Karpas-422 (cell line): ENCODE data around the gene SLC7A8. TPM values are rescaled to one million over a fixed set of nuclear protein-coding genes. Genes with fewer than 3 reads are reported as not detected.

Source experiments
- DNase-seq: peaks from one replicate; pipeline ENCODE4 v3.0.0-alpha.2; 2015
- H2AFZ ChIP-seq: fragments of 200-600 bp; sonication (generic); 2 replicates; pipeline ENCODE4 v1.6.1; 2014; ENCODE audit warnings: antibody characterized with exemption, low read length, mixed read lengths
- H3K27ac ChIP-seq: fragments of 200-600 bp; sonication (generic); 2 replicates; pipeline ENCODE4 v1.5.1; 2014; ENCODE audit warnings: mild to moderate bottlenecking, low read length, moderate library complexity
- H3K27me3 ChIP-seq: fragments of 200-600 bp; sonication (generic); 2 replicates; pipeline ENCODE4 v1.6.1; 2014; ENCODE audit warnings: low read length, mixed read lengths
- H3K36me3 ChIP-seq: fragments of 200-600 bp; sonication (generic); 2 replicates; pipeline ENCODE4 v1.6.1; 2014; ENCODE audit warnings: low read length, mixed read lengths; ENCODE audit not compliant: insufficient read depth
- H3K4me1 ChIP-seq: fragments of 200-600 bp; sonication (generic); 2 replicates; pipeline ENCODE4 v1.6.1; 2014; ENCODE audit warnings: mild to moderate bottlenecking, low read length, mixed read lengths
- H3K4me2 ChIP-seq: fragments of 200-600 bp; sonication (generic); 2 replicates; pipeline ENCODE4 v1.6.1; 2014; ENCODE audit warnings: low read length, low read depth, mild to moderate bottlenecking; ENCODE audit not compliant: poor library complexity, severe bottlenecking
- H3K4me3 ChIP-seq: fragments of 200-600 bp; sonication (generic); 2 replicates; pipeline ENCODE4 v1.5.1; 2014; ENCODE audit warnings: mild to moderate bottlenecking, antibody characterized with exemption, low read length, mixed read lengths
- H3K79me2 ChIP-seq: fragments of 200-600 bp; sonication (generic); 2 replicates; pipeline ENCODE4 v1.6.1; 2014; ENCODE audit warnings: mild to moderate bottlenecking, low read length, mixed read lengths
- H3K9ac ChIP-seq: fragments of 200-600 bp; sonication (generic); 2 replicates; pipeline ENCODE4 v1.6.0; 2014; ENCODE audit warnings: low read length
- H3K9me2 ChIP-seq: fragments of 200-600 bp; sonication (generic), shearing (Covaris generic); replicated peaks from 2 replicates; pipeline ENCODE4 v1.6.0; 2014; ENCODE audit warnings: mild to moderate bottlenecking, low read length, moderate library complexity; ENCODE audit not compliant: insufficient read depth
- H3K9me3 ChIP-seq: fragments of 300-700, 200-600 bp; sonication (generic); 2 replicates; pipeline ENCODE4 v1.6.1; 2014; ENCODE audit warnings: low read length, mixed read lengths
- H4K20me1 ChIP-seq: fragments of 200-600 bp; sonication (generic); 2 replicates; pipeline ENCODE4 v1.6.1; 2014; ENCODE audit warnings: mild to moderate bottlenecking, antibody characterized with exemption, low read length, low read depth; ENCODE audit not compliant: insufficient read depth
- small RNA-seq: library from RNA; depleted of rRNA; stranded (forward); fragments of <200 nt; gene quantifications from one replicate; pipeline ENCODE3, GENCODE V24; 2014
- total RNA-seq: library from RNA; depleted of rRNA; stranded (reverse); fragments of >200 nt; shearing (Covaris generic); gene quantifications from 2 replicates; pipeline ENCODE4 v1.2.3, GENCODE V29; 2014; ENCODE audit warnings: low replicate concordance; rRNA removed

Gene SLC7A8
- total RNA-seq, 1 experiment from 2014 or later: not detected

DNA sequence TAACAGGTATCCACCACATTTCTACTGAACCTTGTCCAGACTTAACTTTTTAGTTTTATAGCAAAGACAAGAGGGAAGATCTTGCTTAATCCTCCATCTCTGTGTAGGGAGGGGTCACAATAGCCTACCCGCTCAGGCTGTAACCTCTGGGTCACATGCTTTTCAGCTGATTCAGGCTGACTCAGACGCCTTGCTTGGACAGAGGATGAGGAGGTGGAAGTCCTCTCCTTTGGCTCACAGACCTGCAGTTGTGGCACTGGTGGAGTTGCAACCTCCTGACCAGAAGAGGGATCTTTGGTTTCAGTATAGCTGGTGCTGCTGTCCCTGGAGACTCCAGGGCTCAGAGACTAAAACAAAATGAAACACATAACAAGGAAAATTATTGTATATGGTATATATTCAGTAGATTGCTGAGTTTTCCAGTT lies 104.8 kb downstream of the SLC7A8 start:
- no peak overlapping the region for H3K4me2 ChIP-seq
- H3K79me2 ChIP-seq: peaks cover 11% of the 10 kb centered on the region
- no peak overlapping the region for H3K9ac ChIP-seq
- no peak overlapping the region for H2AFZ ChIP-seq
- no peaks in the 10 kb centered on the region for H4K20me1 ChIP-seq
- peaks cover 68% of the 10 kb centered on the region for H3K36me3 ChIP-seq
- H3K27ac ChIP-seq: no peak overlapping the region
- no peaks in the 10 kb centered on the region for H3K4me1 ChIP-seq
- DNase-seq: no peak
- H3K9me3 ChIP-seq: no peaks in the 10 kb centered on the region
- no peaks in the 10 kb centered on the region for H3K9me2 ChIP-seq
- no peaks in the 10 kb centered on the region for H3K27me3 ChIP-seq
- no peak overlapping the region for H3K4me3 ChIP-seq

GRCh38 chr14:23077962-23078361 lies 105.5 kb downstream of the SLC7A8 start:
- no peaks in the 10 kb centered on the region for H3K27me3 ChIP-seq
- H4K20me1 ChIP-seq: no peaks in the 10 kb centered on the region
- no peak overlapping the region for H2AFZ ChIP-seq
- peaks cover 68% of the 10 kb centered on the region for H3K36me3 ChIP-seq
- peaks cover 11% of the 10 kb centered on the region for H3K79me2 ChIP-seq
- H3K9me2 ChIP-seq: no peaks in the 10 kb centered on the region
- no peak overlapping the region for H3K27ac ChIP-seq
- no peak for DNase-seq
- no peak overlapping the region for H3K9ac ChIP-seq
- H3K9me3 ChIP-seq: no peaks in the 10 kb centered on the region
- no peak overlapping the region for H3K4me2 ChIP-seq
- no peaks in the 10 kb centered on the region for H3K4me1 ChIP-seq
- H3K4me3 ChIP-seq: no peak overlapping the region

DNA sequence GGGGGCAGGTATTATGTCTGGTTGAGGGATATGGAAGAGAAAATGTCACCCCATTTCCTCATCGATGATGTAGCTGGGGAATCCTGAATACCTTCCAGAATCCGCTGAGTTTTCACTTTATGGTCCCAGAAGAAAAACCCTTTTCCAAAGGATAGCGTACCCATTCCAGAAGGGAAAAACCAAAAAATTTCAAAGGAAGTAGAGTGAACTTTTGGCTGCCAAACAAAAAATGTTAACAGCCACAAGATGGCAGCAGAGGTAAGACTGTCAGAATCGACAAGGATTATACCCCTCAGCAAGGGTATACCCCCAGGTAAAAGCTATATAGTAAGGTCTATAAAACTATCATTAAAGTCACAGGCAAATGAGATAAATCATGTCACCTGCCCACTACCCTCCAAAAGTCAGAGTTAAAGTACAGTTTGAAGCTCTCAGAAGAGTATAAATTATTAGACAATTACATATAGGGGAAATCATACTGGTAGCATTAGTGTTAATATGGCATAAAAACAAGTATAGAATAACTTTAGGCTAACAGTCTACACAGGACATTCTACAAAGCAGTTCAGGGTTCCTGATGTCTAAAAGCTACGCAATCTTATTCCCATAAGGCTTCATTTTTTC lies 106.6 kb downstream of the SLC7A8 start:
- H3K36me3 ChIP-seq: peaks cover 65% of the 10 kb centered on the region
- no peak overlapping the region for H3K4me3 ChIP-seq
- H3K27ac ChIP-seq: no peak overlapping the region
- no peaks in the 10 kb centered on the region for H4K20me1 ChIP-seq
- no peaks in the 10 kb centered on the region for H3K9me2 ChIP-seq
- H3K27me3 ChIP-seq: no peaks in the 10 kb centered on the region
- H2AFZ ChIP-seq: no peak overlapping the region
- H3K79me2 ChIP-seq: peaks cover 11% of the 10 kb centered on the region
- no peak overlapping the region for H3K9ac ChIP-seq
- H3K9me3 ChIP-seq: no peaks in the 10 kb centered on the region
- no peak overlapping the region for H3K4me2 ChIP-seq
- H3K4me1 ChIP-seq: peaks cover 5% of the 10 kb centered on the region
- peak; percentile 79 for DNase-seq

Small RNAs within 50 kb of the gene (small RNA-seq; reads per million reads assigned to genes)
- gene AL049829.1 (not detected), gene RNU6-1138P (not detected)

Other genes starting within 250 kb of the SLC7A8 start
- gene HAUS4, start 226.6 kb downstream of the SLC7A8 start, total RNA-seq: 45.9 and 52.4 TPM in 2 replicates
- gene AJUBA, start 201.1 kb downstream of the SLC7A8 start, total RNA-seq: not detected in 2 replicates
- gene C14orf93, start 173.5 kb downstream of the SLC7A8 start, total RNA-seq: 21.6 and 43.2 TPM in 2 replicates
- 65.4 and 67.1 TPM in 2 replicates for gene PSMB5, start 148.8 kb downstream of the SLC7A8 start, total RNA-seq
- not detected in 2 replicates for gene PSMB11, start 141.4 kb downstream of the SLC7A8 start, total RNA-seq
- gene CDH24, start 126.1 kb downstream of the SLC7A8 start, total RNA-seq: 0.34 and 1.0 TPM in 2 replicates
- gene ACIN1, start 88.5 kb downstream of the SLC7A8 start, total RNA-seq: 125 and 159 TPM in 2 replicates
- gene C14orf119, start 88.2 kb downstream of the SLC7A8 start, total RNA-seq: 52.6 and 69.3 TPM in 2 replicates
- gene CIROP, start 78.7 kb downstream of the SLC7A8 start, total RNA-seq: not detected in 2 replicates
- 0.11 TPM in 1 of 2 replicates, not detected in the other for gene CEBPE, start 64.4 kb downstream of the SLC7A8 start, total RNA-seq
- not detected in 2 replicates for gene RNF212B, start 54.3 kb upstream of the SLC7A8 start, total RNA-seq
- 9.3 and 12.7 TPM in 2 replicates for gene HOMEZ, start 102.5 kb upstream of the SLC7A8 start, total RNA-seq
- gene PPP1R3E, start 119.2 kb upstream of the SLC7A8 start, total RNA-seq: 48.3 and 70.4 TPM in 2 replicates
- gene BCL2L2, start 123.2 kb upstream of the SLC7A8 start, total RNA-seq: 15.1 and 18.3 TPM in 2 replicates
- 126 and 195 TPM in 2 replicates for gene PABPN1, start 137.8 kb upstream of the SLC7A8 start, total RNA-seq
- gene SLC22A17, start 169.2 kb upstream of the SLC7A8 start, total RNA-seq: not detected in 2 replicates
- gene EFS, start 181.5 kb upstream of the SLC7A8 start, total RNA-seq: not detected in 2 replicates
- gene IL25, start 189.1 kb upstream of the SLC7A8 start, total RNA-seq: not detected in 2 replicates
- not detected in 2 replicates for gene CMTM5, start 193.4 kb upstream of the SLC7A8 start, total RNA-seq
- gene MYH6, start 224.6 kb upstream of the SLC7A8 start, total RNA-seq: not detected in 2 replicates